Measurements from ENCODE around the gene ACY1. TPM values are rescaled to one million over a fixed set of nuclear protein-coding genes. Genes with fewer than 3 reads are reported as not detected.
"Not testable (repeated sequence)": the region's sequence is repeated elsewhere in the genome, so short reads cannot be mapped to it uniquely, and the experiment has no call there.

Gene ACY1
- total RNA-seq, 1 donor from 2014 or later = 54.2 TPM

- H3K27ac Mint-ChIP-seq = no peak overlapping the region
- H3K9me3 Mint-ChIP-seq = no peaks in the 10 kb centered on the region
- no peak for TF ChIP-seq CTCF (conservative IDR thresholded peaks at IDR 0.05)
- H3K36me3 Mint-ChIP-seq = peaks cover 21% of the 10 kb centered on the region
- DNase-seq (ENCODE audit: extremely low spot score, unreplicated experiment) = no peak
- peak overlapping the region; percentile 1 for H3K4me3 Mint-ChIP-seq
- H3K4me1 Mint-ChIP-seq (ENCODE audit: unreplicated experiment) = peaks cover 16% of the 10 kb centered on the region
- H3K27me3 Mint-ChIP-seq = peaks cover 5% of the 10 kb centered on the region
Measured at GRCh38 chr3:51992017-51992682, 8.8 kb downstream of the ACY1 start.

- not testable (repeated sequence) for DNase-seq (ENCODE audit: extremely low spot score, unreplicated experiment); H3K9me3 Mint-ChIP-seq; H3K27ac Mint-ChIP-seq
- H3K4me1 Mint-ChIP-seq (ENCODE audit: unreplicated experiment) = peaks cover 22% of the 10 kb centered on the region
- peaks cover 11% of the 10 kb centered on the region for H3K27me3 Mint-ChIP-seq
- peaks cover 21% of the 10 kb centered on the region for H3K36me3 Mint-ChIP-seq
- peak overlapping the region; percentile 100 for H3K4me3 Mint-ChIP-seq
Measured at GRCh38 chr3:51993657-51994056, 10.3 kb downstream of the ACY1 start.

GRCh38 chr3:51994530-51994929 is 11.2 kb downstream of the ACY1 start:
- Mint-ChIP-seq H3K9me3 (no peaks in the 10 kb centered on the region), H3K4me1 (ENCODE audit: unreplicated experiment) (peaks cover 22% of the 10 kb centered on the region)

GRCh38 chr3:51995346-51996163 is 12.2 kb downstream of the ACY1 start, which contains the start of gene RPL29:
Gene RPL29, minus strand, starts transcription at chr3:51995895. Its CDS starts 434 bp downstream, at chr3:51995461.
- TF ChIP-seq CTCF (conservative IDR thresholded peaks at IDR 0.05) = no peak
- peaks cover 22% of the 10 kb centered on the region for H3K4me1 Mint-ChIP-seq (ENCODE audit: unreplicated experiment)
- H3K27ac Mint-ChIP-seq = peak within 1 kb of the TSS; percentile 100
- H3K36me3 Mint-ChIP-seq = peaks cover 21% of the 10 kb centered on the region
- peak; percentile 89 for DNase-seq (ENCODE audit: extremely low spot score, unreplicated experiment)
- H3K9me3 Mint-ChIP-seq = no peaks in the 10 kb centered on the region
- H3K27me3 Mint-ChIP-seq = peaks cover 14% of the 10 kb centered on the region
- H3K4me3 Mint-ChIP-seq = peak within 1 kb of the TSS; percentile 100

More at GRCh38 chr3:51994530-51994929, 11.2 kb downstream of the ACY1 start:
- Mint-ChIP-seq H3K27me3 (peaks cover 14% of the 10 kb centered on the region), H3K4me3 (peak overlapping the region; percentile 100), H3K27ac (peak overlapping the region; percentile 100), H3K36me3 (peaks cover 21% of the 10 kb centered on the region)
- no peak for TF ChIP-seq CTCF (conservative IDR thresholded peaks at IDR 0.05)
- DNase-seq (ENCODE audit: extremely low spot score, unreplicated experiment) = no peak

GRCh38 chr3:51997172-51997571 is 13.8 kb downstream of the ACY1 start:
- TF ChIP-seq CTCF (conservative IDR thresholded peaks at IDR 0.05) = no peak
- H3K27me3 Mint-ChIP-seq = peaks cover 14% of the 10 kb centered on the region
- DNase-seq (ENCODE audit: extremely low spot score, unreplicated experiment) = no peak
- no peak overlapping the region for H3K27ac Mint-ChIP-seq
- peaks cover 22% of the 10 kb centered on the region for H3K4me1 Mint-ChIP-seq (ENCODE audit: unreplicated experiment)
- no peak overlapping the region for H3K4me3 Mint-ChIP-seq
- peaks cover 18% of the 10 kb centered on the region for H3K36me3 Mint-ChIP-seq
- H3K9me3 Mint-ChIP-seq = no peaks in the 10 kb centered on the region
